Activated CD4-positive, alpha-beta T cell treated with anti-CD3 and anti-CD28 coated beads for 36 hours (primary cell): ENCODE measurements around the gene IFNA8. TPM values are rescaled to one million over a fixed set of nuclear protein-coding genes. Genes with fewer than 3 reads are reported as not detected.
"Not testable (repeated sequence)": the region's sequence is repeated elsewhere in the genome, so short reads cannot be mapped to it uniquely, and the experiment has no call there.

ENCODE experiments used
- ATAC-seq: fragments of 200-7000 bp; cut with Tn5 transposase; one replicate; pipeline ENCODE4 v1.10.0; 2021; ENCODE audit warnings: mild to moderate bottlenecking, moderate library complexity
- CTCF ChIA-PET: fragments of 350-600 bp; sonication (Branson Sonifier 250); formaldehyde crosslinking; loops from one replicate; lab custom pipeline; 2021; ENCODE audit warnings: antibody characterized with exemption; lab: Charles Lee
- POLR2A ChIA-PET: fragments of 350-600 bp; sonication (Branson Sonifier 250); formaldehyde crosslinking; loops from one replicate; lab custom pipeline; 2021; ENCODE audit warnings: antibody characterized with exemption, inconsistent platforms; lab: Charles Lee
- DNase-seq: peaks from one replicate; pipeline ENCODE4 v3.0.0-alpha.2; 2020
- H3K27ac Mint-ChIP-seq: one replicate; pipeline ENCODE4 v1.8.0; 2021; ENCODE audit warnings: mixed read lengths
- H3K27me3 Mint-ChIP-seq: one replicate; pipeline ENCODE4 v1.8.0; 2021; ENCODE audit warnings: mixed read lengths
- H3K36me3 Mint-ChIP-seq: one replicate; pipeline ENCODE4 v1.8.0; 2021; ENCODE audit warnings: low read depth, mixed read lengths
- H3K4me1 Mint-ChIP-seq: one replicate; pipeline ENCODE4 v1.8.0; 2021; ENCODE audit warnings: mixed read lengths
- H3K4me3 Mint-ChIP-seq: one replicate; pipeline ENCODE4 v1.8.0; 2021; ENCODE audit warnings: mild to moderate bottlenecking, moderate library complexity, mixed read lengths
- H3K9me3 Mint-ChIP-seq: one replicate; pipeline ENCODE4 v1.8.0; 2021; ENCODE audit warnings: low read depth, mixed read lengths
- intact Hi-C, 2 experiments: fragments of 100-400 bp; cut with DNase I in 1 of 2; cut with micrococcal nuclease in 1 of 2; formaldehyde crosslinking; loops; one replicate each; pipeline versions ENCODE4 v1.14.2 to v1.15.1; 2022 to 2024; cut with DNase I, micrococcal nuclease
- total RNA-seq, 2 experiments: library from RNA; stranded (reverse); gene quantifications; one replicate each; pipeline ENCODE4 v1.2.3, GENCODE V29; 2021

Gene IFNA8
- total RNA-seq, 2 experiments from 2014 or later: not detected

GRCh38 chr9:21429191-21429590 lies 20.3 kb downstream of the IFNA8 start:
- ChIA-PET CTCF (no interaction called here), POLR2A (no interaction called here)
- no peaks in the 10 kb centered on the region for H3K9me3 Mint-ChIP-seq
- H3K4me1 Mint-ChIP-seq: no peaks in the 10 kb centered on the region
- no peak overlapping the region for H3K27ac Mint-ChIP-seq
- no peaks in the 10 kb centered on the region for H3K36me3 Mint-ChIP-seq
- no peak overlapping the region for H3K4me3 Mint-ChIP-seq
- intact Hi-C loops: no loop called here
- ATAC-seq (no peak), DNase-seq (no peak)
- H3K27me3 Mint-ChIP-seq: peaks cover 22% of the 10 kb centered on the region

DNA sequence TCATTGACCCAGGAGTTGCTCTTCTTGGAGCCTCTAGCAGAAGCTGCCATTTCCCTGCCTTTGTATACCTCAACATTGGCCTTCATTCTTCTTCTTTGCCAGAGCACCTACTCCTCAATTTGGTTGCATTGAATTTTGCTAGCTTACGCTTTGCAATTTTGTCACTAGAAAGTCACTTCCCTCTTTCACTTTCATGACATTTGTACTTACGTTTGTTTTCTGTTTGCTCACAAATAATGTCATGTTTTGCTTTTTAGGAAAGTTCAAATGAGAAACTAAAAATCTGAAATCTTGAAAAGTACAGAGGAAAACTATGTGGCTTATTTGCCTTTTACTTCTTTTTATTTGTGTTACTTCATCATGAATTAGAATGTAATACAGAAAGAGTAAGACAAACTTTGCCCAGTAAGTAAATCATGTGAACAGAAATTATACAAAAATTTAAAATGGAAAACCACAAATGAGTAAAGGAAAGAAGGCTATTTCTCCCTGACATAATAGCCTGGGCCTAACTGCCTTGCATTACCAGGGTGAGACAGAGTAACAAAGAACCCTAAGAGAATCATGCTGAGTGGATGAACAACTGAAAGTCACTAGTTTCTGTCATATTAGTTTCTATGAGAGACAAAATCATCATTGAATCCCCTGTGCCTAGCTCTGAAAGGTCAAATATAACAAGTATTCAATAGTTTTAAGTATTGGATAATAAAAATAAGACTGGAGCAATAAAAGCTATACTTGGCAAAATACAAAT lies 23.9 kb downstream of the IFNA8 start:
- no peak for DNase-seq
- POLR2A ChIA-PET: no interaction called here
- Mint-ChIP-seq H3K27ac (no peak overlapping the region), H3K9me3 (no peaks in the 10 kb centered on the region), H3K36me3 (no peaks in the 10 kb centered on the region), H3K27me3 (peaks cover 19% of the 10 kb centered on the region), H3K4me3 (no peak overlapping the region), H3K4me1 (no peaks in the 10 kb centered on the region)
- CTCF ChIA-PET: interaction anchor here (0.6 to 4.4 kb wide), 7 partner anchors 9 to 697 kb away, joined by 3 to 25 read pairs (median 3); no protein-coding TSS in a partner anchor
- intact Hi-C loops: no loop called here
- ATAC-seq: no peak

DNA sequence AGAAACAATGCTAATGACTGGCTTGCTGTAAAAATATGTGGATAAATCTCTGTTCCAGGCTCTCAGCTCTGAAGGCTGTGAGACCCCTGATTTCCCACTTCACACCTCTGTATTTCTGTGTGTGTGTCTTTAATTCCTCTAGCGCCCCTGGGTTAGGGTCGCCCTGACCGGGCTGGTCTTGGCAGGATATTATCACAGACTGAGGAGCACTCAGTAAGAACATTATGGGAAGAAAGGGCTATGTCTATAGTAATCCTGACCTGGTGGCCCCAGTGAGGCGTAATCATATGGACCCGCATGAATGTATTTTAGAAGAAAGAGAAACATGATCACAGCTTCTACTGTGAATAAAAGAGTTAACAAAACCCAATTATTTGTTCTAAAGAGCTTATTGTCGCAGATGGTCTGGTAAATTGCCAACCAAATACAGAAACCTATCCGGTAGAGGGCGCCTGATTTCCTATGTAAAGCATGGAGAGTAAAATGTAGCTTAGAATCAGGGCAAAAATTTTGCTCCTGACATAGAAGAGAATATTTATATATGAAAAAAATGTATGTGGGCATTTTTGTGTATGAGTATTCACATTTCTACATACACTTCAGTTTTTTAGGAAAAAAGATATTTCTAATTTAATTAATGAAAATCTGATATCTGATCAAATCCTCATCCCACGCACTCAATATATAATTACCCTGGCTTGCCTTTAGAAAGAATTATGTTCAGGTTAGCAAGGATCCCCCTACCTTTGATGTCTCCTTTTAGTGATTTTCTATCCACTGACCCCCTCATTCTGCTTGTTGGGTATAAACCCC lies 25.5 kb downstream of the IFNA8 start:
- ATAC-seq (no peak), DNase-seq (peak; percentile 64)
- Mint-ChIP-seq H3K27me3 (peaks cover 19% of the 10 kb centered on the region), H3K4me1 (no peaks in the 10 kb centered on the region), H3K9me3 (no peaks in the 10 kb centered on the region), H3K36me3 (no peaks in the 10 kb centered on the region), H3K4me3 (no peak overlapping the region), H3K27ac (no peak overlapping the region)
- intact Hi-C loops: loop anchor here in 1 of 2 experiments (1.0 kb wide), 1 partner anchor 355 kb away; no protein-coding TSS in a partner anchor
- POLR2A ChIA-PET: no interaction called here
- CTCF ChIA-PET: interaction anchor here (0.6 to 4.4 kb wide), 31 partner anchors 9 to 605 kb away, joined by 3 to 25 read pairs (median 4); no protein-coding TSS in a partner anchor

GRCh38 chr9:21435015-21435383 lies 26.1 kb downstream of the IFNA8 start:
- H3K36me3 Mint-ChIP-seq, ATAC-seq, H3K4me1 Mint-ChIP-seq, H3K27ac Mint-ChIP-seq, POLR2A ChIA-PET, H3K9me3 Mint-ChIP-seq, intact Hi-C loops, H3K4me3 Mint-ChIP-seq, DNase-seq: not testable (repeated sequence)
- H3K27me3 Mint-ChIP-seq: peaks cover 17% of the 10 kb centered on the region
- CTCF ChIA-PET: interaction anchor here (0.6 to 4.4 kb wide), 25 partner anchors 8 to 360 kb away, joined by 3 to 25 read pairs (median 5); no protein-coding TSS in a partner anchor

DNA sequence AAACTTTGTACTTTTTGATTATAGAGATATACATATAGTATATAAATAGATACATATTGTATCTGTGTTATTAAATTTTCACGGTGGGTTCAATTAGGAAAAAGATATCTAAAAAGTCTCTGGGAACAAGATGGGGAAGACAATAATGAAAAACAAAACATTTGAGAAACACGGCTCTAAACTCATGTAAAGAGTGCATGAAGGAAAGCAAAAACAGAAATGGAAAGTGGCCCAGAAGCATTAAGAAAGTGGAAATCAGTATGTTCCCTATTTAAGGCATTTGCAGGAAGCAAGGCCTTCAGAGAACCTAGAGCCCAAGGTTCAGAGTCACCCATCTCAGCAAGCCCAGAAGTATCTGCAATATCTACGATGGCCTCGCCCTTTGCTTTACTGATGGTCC lies 31.2 kb downstream of the IFNA8 start, which contains the start of gene IFNA1:
IFNA1 (plus strand) TSS at position 301 of the 400 bp plus-strand sequence; CDS start at position 370, 69 bp downstream.
- no peaks in the 10 kb centered on the region for H3K36me3 Mint-ChIP-seq
- no peak within 1 kb of the TSS for H3K4me3 Mint-ChIP-seq
- POLR2A ChIA-PET: interaction anchor here (0.6 kb wide), 1 partner anchor 114 kb away, joined by 3 read pairs; no protein-coding TSS in a partner anchor
- peaks cover 12% of the 10 kb centered on the region for H3K4me1 Mint-ChIP-seq
- H3K27ac Mint-ChIP-seq: no peak within 1 kb of the TSS
- intact Hi-C loops: no loop called here
- CTCF ChIA-PET: interaction anchor here (1.2 kb wide), 1 partner anchor 110 kb away, joined by 4 read pairs; no protein-coding TSS in a partner anchor
- peaks cover 7% of the 10 kb centered on the region for H3K27me3 Mint-ChIP-seq
- no peaks in the 10 kb centered on the region for H3K9me3 Mint-ChIP-seq
- DNase-seq (no peak), ATAC-seq (no peak)

DNA sequence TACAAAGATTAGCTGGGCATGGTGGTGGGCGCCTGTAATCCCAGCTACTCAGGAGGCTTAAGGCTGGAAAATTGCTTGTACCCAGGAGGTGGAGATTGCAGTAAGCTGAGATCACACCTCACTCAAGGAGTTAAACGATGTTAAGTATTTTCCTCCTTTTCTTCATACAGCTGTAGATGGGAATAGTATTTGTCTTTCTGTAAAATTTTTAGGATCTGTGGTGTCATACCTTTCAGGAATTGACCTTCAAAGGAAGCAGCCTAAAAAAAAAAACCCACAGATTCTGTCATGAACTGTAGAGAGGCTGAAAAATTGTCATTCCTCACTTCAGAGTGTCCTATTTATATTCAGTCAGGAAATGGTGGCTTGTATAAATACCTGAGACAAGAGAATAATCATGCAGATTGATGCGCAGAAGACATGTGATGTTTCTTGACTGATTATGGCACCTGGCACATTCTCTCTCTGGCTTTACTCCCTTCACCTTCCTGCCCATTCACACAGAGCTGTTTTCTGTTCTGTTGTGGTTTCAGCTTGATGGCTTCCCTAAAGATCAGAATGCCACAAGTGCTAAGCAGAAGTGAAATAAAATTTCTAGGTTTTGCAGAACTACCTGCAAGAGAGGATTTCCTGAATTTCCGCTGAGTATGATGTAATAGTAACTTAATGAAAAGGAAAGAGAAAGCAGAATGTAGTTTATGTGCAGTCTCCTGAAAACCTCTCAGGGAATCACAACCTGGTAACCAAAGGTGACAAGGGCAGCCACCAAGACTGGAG lies 35.1 kb downstream of the IFNA8 start:
- Mint-ChIP-seq H3K4me3 (peak overlapping the region; percentile 31), H3K27ac (peak overlapping the region; percentile 1)
- peak; percentile 66 for ATAC-seq

DNA sequence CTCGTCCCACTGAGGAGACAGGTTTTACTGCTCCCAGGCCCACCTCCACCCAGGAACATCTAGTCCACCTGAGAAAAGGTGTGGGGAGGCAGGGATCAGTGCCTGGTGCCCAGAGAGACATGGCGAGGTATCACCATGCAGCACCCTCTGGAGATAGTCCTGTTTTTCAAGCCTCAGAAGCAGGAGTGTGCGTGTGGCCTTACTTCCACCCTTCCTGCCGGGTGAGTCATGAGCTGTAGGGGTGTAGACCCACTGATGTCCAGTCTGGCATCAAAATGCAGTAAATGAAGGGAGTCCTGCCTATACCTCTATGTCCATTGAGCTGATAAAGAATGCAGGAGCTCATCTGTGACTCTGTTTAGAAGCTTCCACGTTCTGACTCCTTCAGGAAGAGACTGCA lies 40.4 kb downstream of the IFNA8 start:
- ATAC-seq, H3K4me3 Mint-ChIP-seq, H3K9me3 Mint-ChIP-seq, intact Hi-C loops, H3K36me3 Mint-ChIP-seq, H3K27me3 Mint-ChIP-seq, POLR2A ChIA-PET, DNase-seq, H3K27ac Mint-ChIP-seq, H3K4me1 Mint-ChIP-seq: not testable (repeated sequence)
- CTCF ChIA-PET: interaction anchor here (1.1 kb wide), 1 partner anchor 17 kb away, joined by 3 read pairs; no protein-coding TSS in a partner anchor

More for the DNA sequence above, 35.1 kb downstream of the IFNA8 start:
- CTCF ChIA-PET: interaction anchor here (0.7 to 2.0 kb wide), 5 partner anchors 10 to 22 kb away, joined by 3 to 5 read pairs (median 5); no protein-coding TSS in a partner anchor
- Mint-ChIP-seq H3K36me3 (no peaks in the 10 kb centered on the region), H3K27me3 (peaks cover 3% of the 10 kb centered on the region), H3K9me3 (no peaks in the 10 kb centered on the region), H3K4me1 (peaks cover 12% of the 10 kb centered on the region)
- DNase-seq: no peak
- POLR2A ChIA-PET: interaction anchor here (0.6 kb wide), 1 partner anchor 172 kb away, joined by 12 read pairs; no protein-coding TSS in a partner anchor
- intact Hi-C loops: no loop called here

GRCh38 chr9:21450733-21451394 lies 41.9 kb downstream of the IFNA8 start:
- H3K4me3 Mint-ChIP-seq: no peak overlapping the region
- CTCF ChIA-PET: interaction anchor here (0.7 kb wide), 1 partner anchor 300 kb away, joined by 3 read pairs; no protein-coding TSS in a partner anchor
- H3K27me3 Mint-ChIP-seq: peaks cover 2% of the 10 kb centered on the region
- DNase-seq: no peak
- H3K9me3 Mint-ChIP-seq: no peaks in the 10 kb centered on the region
- no peaks in the 10 kb centered on the region for H3K4me1 Mint-ChIP-seq
- POLR2A ChIA-PET: no interaction called here
- no peak for ATAC-seq
- no peaks in the 10 kb centered on the region for H3K36me3 Mint-ChIP-seq
- intact Hi-C loops: loop anchor here in 1 of 2 experiments (10.0 kb wide), 2 partner anchors 216 to 256 kb away; no protein-coding TSS in a partner anchor
- H3K27ac Mint-ChIP-seq: no peak overlapping the region

- Mint-ChIP-seq H3K27ac (no peak overlapping the region), H3K36me3 (no peaks in the 10 kb centered on the region), H3K4me3 (no peak overlapping the region), H3K4me1 (no peaks in the 10 kb centered on the region), H3K27me3 (peaks cover 2% of the 10 kb centered on the region), H3K9me3 (no peaks in the 10 kb centered on the region)
- no peak for ATAC-seq
- intact Hi-C loops: loop anchor here in 1 of 2 experiments (10.0 kb wide), 2 partner anchors 218 to 258 kb away; no protein-coding TSS in a partner anchor
- ChIA-PET POLR2A (no interaction called here), CTCF (interaction anchor here (0.9 kb wide), 1 partner anchor 357 kb away, joined by 3 read pairs; no protein-coding TSS in a partner anchor)
- no peak for DNase-seq
Measured at GRCh38 chr9:21452681-21453080, 43.8 kb downstream of the IFNA8 start.

GRCh38 chr9:21454149-21454548 lies 45.2 kb downstream of the IFNA8 start:
- POLR2A ChIA-PET: no interaction called here
- Mint-ChIP-seq H3K27me3 (peaks cover 2% of the 10 kb centered on the region), H3K27ac (no peak overlapping the region), H3K4me3 (no peak overlapping the region), H3K9me3 (no peaks in the 10 kb centered on the region), H3K4me1 (no peaks in the 10 kb centered on the region), H3K36me3 (no peaks in the 10 kb centered on the region)
- ATAC-seq: no peak
- CTCF ChIA-PET: interaction anchor here (0.8 to 4.1 kb wide), 11 partner anchors 10 to 260 kb away, joined by 3 to 37 read pairs (median 5); no protein-coding TSS in a partner anchor
- intact Hi-C loops: loop anchor here (2.0 to 10.0 kb wide), 4 partner anchors 127 to 259 kb away; no protein-coding TSS in a partner anchor
- DNase-seq: no peak
